WI38 (cell line): ENCODE measurements around the gene AMZ2.
"Not testable (repeated sequence)": the region's sequence is repeated elsewhere in the genome, so short reads cannot be mapped to it uniquely, and the experiment has no call there.

Experiments
- H3K4me3 ChIP-seq: 2 replicates; pipeline ENCODE4 v1.5.1; 2011; ENCODE audit warnings: low read depth, mild to moderate bottlenecking, control low read depth, low read length
- TF ChIP-seq, protein P1 (sequence below): IDR thresholded peaks from 2 replicates; pipeline ENCODE4 v1.5.1; 2012; ENCODE audit warnings: low read depth, mild to moderate bottlenecking, control low read depth, low read length

The AMZ2 gene

GRCh38 chr17:68205251-68205807 lies 42.5 kb upstream of the AMZ2 start:
- H3K4me3 ChIP-seq, result peak overlapping the region; percentile 70
- TF ChIP-seq, protein P1, sequence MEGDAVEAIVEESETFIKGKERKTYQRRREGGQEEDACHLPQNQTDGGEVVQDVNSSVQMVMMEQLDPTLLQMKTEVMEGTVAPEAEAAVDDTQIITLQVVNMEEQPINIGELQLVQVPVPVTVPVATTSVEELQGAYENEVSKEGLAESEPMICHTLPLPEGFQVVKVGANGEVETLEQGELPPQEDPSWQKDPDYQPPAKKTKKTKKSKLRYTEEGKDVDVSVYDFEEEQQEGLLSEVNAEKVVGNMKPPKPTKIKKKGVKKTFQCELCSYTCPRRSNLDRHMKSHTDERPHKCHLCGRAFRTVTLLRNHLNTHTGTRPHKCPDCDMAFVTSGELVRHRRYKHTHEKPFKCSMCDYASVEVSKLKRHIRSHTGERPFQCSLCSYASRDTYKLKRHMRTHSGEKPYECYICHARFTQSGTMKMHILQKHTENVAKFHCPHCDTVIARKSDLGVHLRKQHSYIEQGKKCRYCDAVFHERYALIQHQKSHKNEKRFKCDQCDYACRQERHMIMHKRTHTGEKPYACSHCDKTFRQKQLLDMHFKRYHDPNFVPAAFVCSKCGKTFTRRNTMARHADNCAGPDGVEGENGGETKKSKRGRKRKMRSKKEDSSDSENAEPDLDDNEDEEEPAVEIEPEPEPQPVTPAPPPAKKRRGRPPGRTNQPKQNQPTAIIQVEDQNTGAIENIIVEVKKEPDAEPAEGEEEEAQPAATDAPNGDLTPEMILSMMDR, result peak; percentile 81

- TF ChIP-seq, protein P1, result no peak
- H3K4me3 ChIP-seq, result peak overlapping the region; percentile 70
These were observed 41.8 kb upstream of the AMZ2 start for GRCh38 chr17:68205808-68206720.

GRCh38 chr17:68207651-68208253 lies 40.1 kb upstream of the AMZ2 start:
- TF ChIP-seq, protein P1, result no peak
- no peak overlapping the region for H3K4me3 ChIP-seq

GRCh38 chr17:68208651-68209050 lies 39.2 kb upstream of the AMZ2 start:
- not testable (repeated sequence) for H3K4me3 ChIP-seq

GRCh38 chr17:68209191-68209900 lies 38.5 kb upstream of the AMZ2 start:
- H3K4me3 ChIP-seq, result not testable (repeated sequence)

GRCh38 chr17:68210570-68211315 lies 37.1 kb upstream of the AMZ2 start:
- TF ChIP-seq, protein P1, result no peak
- H3K4me3 ChIP-seq, result no peak overlapping the region

GRCh38 chr17:68213428-68214411 lies 34.1 kb upstream of the AMZ2 start:
- not testable (repeated sequence) for H3K4me3 ChIP-seq

- H3K4me3 ChIP-seq, result not testable (repeated sequence)
These were observed 32.4 kb upstream of the AMZ2 start for GRCh38 chr17:68215453-68215852.

- not testable (repeated sequence) for H3K4me3 ChIP-seq
These were observed 28.4 kb upstream of the AMZ2 start for GRCh38 chr17:68219429-68219828.

GRCh38 chr17:68220186-68220585 lies 27.7 kb upstream of the AMZ2 start:
- not testable (repeated sequence) for H3K4me3 ChIP-seq

- not testable (repeated sequence) for H3K4me3 ChIP-seq
These were observed 27.1 kb upstream of the AMZ2 start for GRCh38 chr17:68220786-68221185.
